ENCODE results near the gene KIF12.

- TF ChIP-seq CTCF (IDR thresholded peaks at IDR 0.05; ENCODE audit: poor library complexity) = no peak
- no peak for TF ChIP-seq EZH2 (IDR thresholded peaks at IDR 0.05; ENCODE audit: borderline replicate concordance)
- TF ChIP-seq EZH2phosphoT487 (IDR thresholded peaks at IDR 0.05; ENCODE audit: low read depth, severe bottlenecking, unreplicated experiment) = no peak
Observed at GRCh38 chr9:114112778-114113584, 13.9 kb upstream of the KIF12 start.
